ENCODE results near the gene CHTOP.

- TF ChIP-seq POLR2A (IDR thresholded peaks at IDR 0.05; ENCODE audit: low read depth, low read length) (no peak), POLR2AphosphoS5 (IDR thresholded peaks at IDR 0.05; ENCODE audit: low read depth, low read length) (no peak), TAF1 (IDR thresholded peaks at IDR 0.05; ENCODE audit: low read depth, low read length) (no peak), SPI1 (IDR thresholded peaks at IDR 0.05; ENCODE audit: low read depth, low read length) (no peak)
Measured at GRCh38 chr1:153630384-153630783, 3.5 kb upstream of the CHTOP start.

Measured in GM12891 (cell line).